GM12872 (cell line): ENCODE data around the gene GPATCH4.

Experiments used
- TF ChIP-seq, protein P1 (sequence below): IDR thresholded peaks from 3 replicates; pipeline ENCODE4 v1.5.1; 2011; ENCODE audit warnings: low read depth, mild to moderate bottlenecking, low read length, moderate library complexity; ENCODE audit not compliant: insufficient read depth

GPATCH4 gene

DNA sequence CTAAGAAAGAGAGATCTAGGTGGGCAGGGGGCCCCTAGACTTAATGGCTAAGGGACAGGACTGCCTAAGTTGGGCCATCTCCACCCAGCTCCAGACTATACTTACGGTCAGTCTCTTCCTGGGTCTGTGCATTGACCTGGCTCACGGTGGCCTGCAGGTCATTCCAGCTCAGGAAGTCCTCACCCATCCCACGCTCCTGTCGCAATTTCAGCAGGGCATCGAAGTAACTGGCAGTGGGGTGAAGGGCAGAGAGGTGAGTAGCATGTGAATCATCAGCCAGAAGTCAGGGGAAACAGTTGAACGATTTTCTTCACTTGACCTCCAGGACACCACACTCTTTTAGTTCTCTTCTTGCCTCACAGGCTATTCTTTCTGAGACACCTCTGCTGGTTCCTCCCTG, 49.4 kb downstream of the GPATCH4 start:
- TF ChIP-seq, protein P1, sequence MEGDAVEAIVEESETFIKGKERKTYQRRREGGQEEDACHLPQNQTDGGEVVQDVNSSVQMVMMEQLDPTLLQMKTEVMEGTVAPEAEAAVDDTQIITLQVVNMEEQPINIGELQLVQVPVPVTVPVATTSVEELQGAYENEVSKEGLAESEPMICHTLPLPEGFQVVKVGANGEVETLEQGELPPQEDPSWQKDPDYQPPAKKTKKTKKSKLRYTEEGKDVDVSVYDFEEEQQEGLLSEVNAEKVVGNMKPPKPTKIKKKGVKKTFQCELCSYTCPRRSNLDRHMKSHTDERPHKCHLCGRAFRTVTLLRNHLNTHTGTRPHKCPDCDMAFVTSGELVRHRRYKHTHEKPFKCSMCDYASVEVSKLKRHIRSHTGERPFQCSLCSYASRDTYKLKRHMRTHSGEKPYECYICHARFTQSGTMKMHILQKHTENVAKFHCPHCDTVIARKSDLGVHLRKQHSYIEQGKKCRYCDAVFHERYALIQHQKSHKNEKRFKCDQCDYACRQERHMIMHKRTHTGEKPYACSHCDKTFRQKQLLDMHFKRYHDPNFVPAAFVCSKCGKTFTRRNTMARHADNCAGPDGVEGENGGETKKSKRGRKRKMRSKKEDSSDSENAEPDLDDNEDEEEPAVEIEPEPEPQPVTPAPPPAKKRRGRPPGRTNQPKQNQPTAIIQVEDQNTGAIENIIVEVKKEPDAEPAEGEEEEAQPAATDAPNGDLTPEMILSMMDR: no peak

DNA sequence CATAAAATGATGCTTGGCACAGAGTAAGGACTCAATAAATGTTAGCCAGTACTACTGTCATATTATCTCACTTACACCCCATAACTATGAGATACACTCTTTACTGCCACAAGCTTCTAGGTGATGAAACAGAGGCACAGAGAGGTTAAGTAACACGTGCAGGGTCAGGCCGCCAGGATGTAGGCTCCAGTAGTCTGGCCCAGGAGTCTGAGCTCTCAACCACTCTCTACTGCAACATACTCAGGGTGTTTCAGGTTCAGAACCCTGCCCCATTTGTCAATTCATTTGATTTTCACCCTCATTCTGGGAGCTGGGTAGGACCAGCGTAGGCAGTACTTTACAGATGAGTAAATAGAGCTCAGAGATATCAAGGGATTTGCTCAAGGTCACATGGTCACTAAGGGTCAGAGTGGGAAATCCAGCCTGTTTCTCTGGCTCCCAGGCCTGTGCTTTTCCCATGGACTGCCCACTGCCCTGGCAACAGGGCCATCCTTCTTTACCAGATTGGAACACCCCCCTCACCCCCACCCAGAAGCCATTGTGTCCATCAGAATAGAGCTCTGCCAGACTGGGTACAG, 50.1 kb downstream of the GPATCH4 start:
- TF ChIP-seq, protein P1: no peak

DNA sequence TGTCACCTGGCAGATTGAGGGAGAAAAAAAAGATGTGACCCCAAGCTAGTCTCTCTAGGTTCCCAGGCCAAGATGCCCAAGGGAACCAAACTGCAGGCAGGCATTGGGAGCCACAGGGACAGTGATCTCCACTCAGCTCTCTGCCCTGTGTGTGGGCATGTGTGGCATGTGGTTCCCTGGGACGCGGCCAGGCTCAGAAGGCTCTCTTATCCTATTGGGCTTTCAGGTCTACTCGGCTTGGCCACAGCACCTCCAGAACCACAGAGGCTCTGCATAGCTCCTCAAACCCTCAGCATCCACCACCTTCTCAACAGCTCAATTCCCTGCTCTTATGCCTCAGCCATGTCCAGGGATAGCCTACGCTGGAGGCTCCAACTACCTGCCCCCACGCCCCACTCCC, 50.9 kb downstream of the GPATCH4 start:
- TF ChIP-seq, protein P1: no peak

DNA sequence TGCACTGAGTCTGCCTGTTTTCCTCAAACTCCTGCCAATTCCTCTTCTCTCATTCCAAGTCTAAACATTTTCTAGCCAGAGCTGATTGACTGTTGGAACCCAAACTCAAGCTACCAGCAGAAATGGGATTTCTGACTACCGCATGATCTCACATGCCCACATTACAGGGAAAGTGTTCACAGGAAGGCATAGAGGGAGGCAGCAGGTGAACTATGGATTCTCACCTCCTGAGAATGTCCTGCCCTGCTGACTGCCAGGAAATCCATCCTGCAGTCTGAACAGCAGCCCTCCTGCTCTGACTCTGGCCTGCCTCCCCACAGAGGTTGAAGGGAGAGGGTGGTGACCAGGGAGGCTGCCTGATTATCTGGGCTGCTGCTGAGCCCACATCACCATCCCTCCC, 51.4 kb downstream of the GPATCH4 start:
- TF ChIP-seq, protein P1: no peak

DNA sequence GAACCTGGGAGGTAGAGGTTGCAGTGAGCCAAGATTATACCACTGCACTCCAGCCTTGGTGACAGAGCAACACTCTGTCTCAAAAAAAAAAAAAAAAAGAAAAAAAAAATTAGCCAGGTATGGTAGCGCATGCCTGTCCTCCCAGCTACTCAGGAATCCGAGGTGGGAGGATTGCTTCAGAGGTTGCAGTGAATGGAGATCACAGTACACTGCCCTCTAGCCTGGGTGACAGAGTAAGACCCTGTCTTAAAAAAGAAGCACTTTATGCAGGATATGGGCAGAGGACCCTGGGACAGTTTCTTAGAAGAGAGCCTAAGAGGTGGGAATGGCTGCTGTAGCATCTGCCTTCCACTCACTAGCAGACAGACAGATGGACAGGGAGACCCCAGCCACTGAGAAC, 51.9 kb downstream of the GPATCH4 start:
- TF ChIP-seq, protein P1: no peak

DNA sequence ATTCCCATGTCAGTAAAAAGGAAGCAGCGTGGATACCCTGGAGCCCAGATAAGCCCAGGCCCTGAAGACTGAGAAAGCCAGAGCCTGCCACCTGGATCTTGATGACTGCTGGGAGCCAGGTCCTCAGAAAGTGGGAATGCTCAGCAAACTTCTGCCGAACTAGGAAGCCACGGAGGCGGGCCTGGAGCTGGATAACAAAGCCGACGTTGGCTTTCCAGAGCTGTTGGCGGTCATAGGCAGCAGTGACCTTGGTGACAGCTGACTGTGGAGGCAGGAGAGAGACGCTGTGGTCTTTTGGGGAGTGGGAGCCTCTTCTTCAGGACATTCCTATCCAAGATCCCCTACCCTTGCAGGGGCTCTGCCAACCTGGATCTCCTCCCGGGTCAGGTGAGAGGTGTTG, 53.3 kb downstream of the GPATCH4 start:
- TF ChIP-seq, protein P1: no peak

DNA sequence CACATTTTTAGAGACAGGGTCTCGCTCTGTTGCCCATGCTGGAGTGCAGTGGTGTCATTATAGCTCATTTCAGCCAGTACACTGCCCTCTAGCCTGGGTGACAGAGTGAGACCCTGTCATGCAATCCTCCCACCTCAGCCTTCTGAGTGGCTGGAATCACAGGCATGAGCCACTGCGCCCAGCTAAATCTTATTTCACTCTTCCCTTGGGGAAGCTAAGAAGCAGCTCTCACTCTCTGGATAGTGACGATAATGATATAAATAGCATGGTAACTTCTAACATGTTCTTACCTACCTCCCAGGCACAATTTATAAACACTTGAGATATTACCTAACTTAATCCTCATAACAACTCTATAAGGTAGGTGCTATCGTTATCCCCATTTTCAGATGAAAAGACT, 53.8 kb downstream of the GPATCH4 start:
- TF ChIP-seq, protein P1: no peak
